NK-92 treated with Interleukin-12 subunit alpha and Interleukin-12 subunit beta, amount 100 ng/mL, for 24 hours (cell line): ENCODE data around the gene PREB.

Source experiments
- DNase-seq: peaks from one replicate; lab custom pipeline; 2025; lab: John Stamatoyannopoulos, UW

The PREB gene

GRCh38 chr2:27152796-27153464, 18.5 kb upstream of the PREB start:
- DNase-seq, result no peak

- DNase-seq, result no peak
Measured at GRCh38 chr2:27152102-27152795, 17.8 kb upstream of the PREB start.

GRCh38 chr2:27150639-27151230, 16.3 kb upstream of the PREB start:
- no peak for DNase-seq

- no peak for DNase-seq
Measured at GRCh38 chr2:27149570-27150405, 15.4 kb upstream of the PREB start.

- no peak for DNase-seq
Measured at GRCh38 chr2:27148801-27149439, 14.5 kb upstream of the PREB start, which contains the start of gene TCF23. TCF23 (plus strand) TSS chr2:27149004; CDS start chr2:27149134, 130 bp downstream.

GRCh38 chr2:27147935-27148334, 13.5 kb upstream of the PREB start:
- DNase-seq, result no peak

GRCh38 chr2:27145682-27146081, 11.2 kb upstream of the PREB start:
- no peak for DNase-seq

GRCh38 chr2:27143285-27143684, 8.8 kb upstream of the PREB start:
- DNase-seq, result no peak

GRCh38 chr2:27139310-27139709, 4.9 kb upstream of the PREB start, which contains the start of gene PRR30:
PRR30 (minus strand) TSS chr2:27139410; CDS start chr2:27138329, 1,081 bp downstream.
- no peak for DNase-seq

GRCh38 chr2:27138111-27138510, 3.7 kb upstream of the PREB start:
- DNase-seq, result no peak

- no peak for DNase-seq
Measured at GRCh38 chr2:27137322-27137935, 3.0 kb upstream of the PREB start.

- DNase-seq, result no peak
Measured at GRCh38 chr2:27136751-27137150, 2.3 kb upstream of the PREB start.

- no peak for DNase-seq
Measured at GRCh38 chr2:27135478-27135955, 1.1 kb upstream of the PREB start.

- no peak for DNase-seq
Measured at GRCh38 chr2:27134781-27135477, 493 bp upstream of the PREB start.

GRCh38 chr2:27133195-27133875, 1.1 kb downstream of the PREB start:
- no peak for DNase-seq

- DNase-seq, result no peak
Measured at GRCh38 chr2:27131429-27131828, 3.0 kb downstream of the PREB start.

GRCh38 chr2:27130396-27130795, 4.0 kb downstream of the PREB start:
- no peak for DNase-seq

GRCh38 chr2:27128668-27129571, 5.5 kb downstream of the PREB start:
- DNase-seq, result no peak
